ENCODE data around the gene LMCD1.

- no peak for TF ChIP-seq CTCF (IDR thresholded peaks at IDR 0.05)
- no peak for TF ChIP-seq POLR2A (IDR thresholded peaks at IDR 0.05)
Measured at GRCh38 chr3:8523041-8523440, 21.4 kb downstream of the LMCD1 start.

Measured in right lobe of liver (tissue), 4 donors.